SK-N-MC (cell line): Measurements from ENCODE around the gene CPVL.

Experiments
- EZH2 ChIP-seq: fragments of 200-600 bp; sonication (generic); IDR thresholded peaks from one replicate; pipeline ENCODE4 v1.6.1; 2017; ENCODE audit warnings: antibody characterized with exemption
- POLR2AphosphoS5 ChIP-seq: IDR thresholded peaks from 2 replicates; pipeline ENCODE4 v1.6.1; 2012; ENCODE audit warnings: mild to moderate bottlenecking, low read depth, low read length, borderline replicate concordance

GRCh38 chr7:29019896-29020295, 126.4 kb downstream of the CPVL start:
- no peak for TF ChIP-seq EZH2
- no peak for TF ChIP-seq POLR2AphosphoS5
